HL-60 (cell line): ENCODE measurements around the gene DARS2.

ENCODE experiments used
- CTCF ChIP-seq: IDR thresholded peaks from one replicate; pipeline ENCODE4 v1.5.1; 2011; ENCODE audit warnings: low read length, control low read depth, inconsistent platforms; ENCODE audit not compliant: insufficient read depth
- POLR2AphosphoS5 ChIP-seq: IDR thresholded peaks from 2 replicates; pipeline ENCODE4 v1.6.1; 2012; ENCODE audit warnings: low read depth
- REST ChIP-seq: IDR thresholded peaks from 2 replicates; pipeline ENCODE4 v1.6.1; 2012; ENCODE audit warnings: low read depth; ENCODE audit not compliant: insufficient replicate concordance

DNA sequence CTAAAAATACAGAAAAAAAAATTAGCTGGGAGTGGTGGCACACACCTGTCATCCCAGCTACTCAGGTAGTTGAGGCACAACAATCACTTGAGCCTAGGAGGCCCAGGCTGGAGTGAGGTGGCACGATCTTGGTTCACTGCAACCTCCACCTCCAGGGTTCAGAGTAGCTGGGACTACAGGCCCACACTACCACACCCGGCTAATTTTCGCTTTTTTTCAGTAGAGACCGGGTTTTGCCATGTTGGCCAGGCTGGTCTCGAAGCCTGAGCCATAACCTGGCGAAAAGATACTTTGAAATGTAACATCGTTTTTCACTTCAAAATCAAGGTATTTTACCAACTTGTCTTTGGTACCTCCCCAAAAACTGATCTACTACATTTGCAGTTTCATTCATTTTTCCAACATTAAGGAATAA lies 37.3 kb downstream of the DARS2 start:
- peak; percentile 44; the same call in 1 of the 2 replicates for TF ChIP-seq POLR2AphosphoS5
- no peak for TF ChIP-seq CTCF
- TF ChIP-seq REST, result no peak
